Sigmoid colon (tissue), 4 donors: ENCODE data around the gene SEH1L.

Experiments used
- EP300 ChIP-seq, 4 donors: sonication (generic); formaldehyde crosslinking; IDR thresholded peaks; one replicate each; pipeline ENCODE4 v1.6.1; 2017; ENCODE audit warnings: antibody characterized with exemption in 4 of 4
- POLR2A ChIP-seq, 2 donors: fragments of 450-650 bp; IDR thresholded peaks; one replicate each; pipeline ENCODE4 v1.6.1; 2016; ENCODE audit warnings: antibody characterized with exemption in 2 of 2, mild to moderate bottlenecking in 2 of 2, moderate library complexity in 2 of 2
- POLR2AphosphoS5 ChIP-seq, 4 donors: sonication (generic); formaldehyde crosslinking; IDR thresholded peaks; one replicate each; pipeline ENCODE4 v1.6.1; 2017; ENCODE audit warnings: antibody characterized with exemption in 4 of 4
- TF ChIP-seq, protein P1 (sequence below), 4 experiments: fragments of 450-650 bp in 3 of 4; fragments of 200-600 bp in 1 of 4; IDR thresholded peaks; one replicate each; pipeline ENCODE4 v1.5.1; 2016 to 2019; ENCODE audit warnings: antibody characterized with exemption in 4 of 4, mild to moderate bottlenecking in 3 of 4, moderate library complexity in 2 of 4

DNA sequence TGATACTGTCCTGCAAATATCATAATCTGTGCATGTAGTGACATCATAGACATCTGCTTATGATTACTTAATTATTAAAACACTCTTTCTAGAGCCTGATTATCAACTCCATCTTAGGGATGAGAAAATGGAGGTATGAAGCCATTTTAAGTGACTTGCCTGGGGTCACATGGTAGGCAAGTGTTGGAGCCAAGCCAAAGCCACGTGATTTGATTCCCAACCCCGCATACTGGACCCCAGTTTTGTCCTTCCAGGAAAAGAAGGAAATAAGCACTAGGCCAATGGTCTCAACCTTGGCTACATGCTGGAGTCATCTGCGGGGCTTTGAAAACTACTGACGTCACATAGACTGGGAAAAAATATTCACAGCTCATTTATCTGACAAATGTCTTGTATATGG lies 19.6 kb upstream of the SEH1L start:
- TF ChIP-seq POLR2AphosphoS5 (IDR thresholded peaks at IDR 0.05) (no peak), POLR2A (IDR thresholded peaks at IDR 0.05) (no peak), EP300 (IDR thresholded peaks at IDR 0.05) (no peak)
- TF ChIP-seq, protein P1, sequence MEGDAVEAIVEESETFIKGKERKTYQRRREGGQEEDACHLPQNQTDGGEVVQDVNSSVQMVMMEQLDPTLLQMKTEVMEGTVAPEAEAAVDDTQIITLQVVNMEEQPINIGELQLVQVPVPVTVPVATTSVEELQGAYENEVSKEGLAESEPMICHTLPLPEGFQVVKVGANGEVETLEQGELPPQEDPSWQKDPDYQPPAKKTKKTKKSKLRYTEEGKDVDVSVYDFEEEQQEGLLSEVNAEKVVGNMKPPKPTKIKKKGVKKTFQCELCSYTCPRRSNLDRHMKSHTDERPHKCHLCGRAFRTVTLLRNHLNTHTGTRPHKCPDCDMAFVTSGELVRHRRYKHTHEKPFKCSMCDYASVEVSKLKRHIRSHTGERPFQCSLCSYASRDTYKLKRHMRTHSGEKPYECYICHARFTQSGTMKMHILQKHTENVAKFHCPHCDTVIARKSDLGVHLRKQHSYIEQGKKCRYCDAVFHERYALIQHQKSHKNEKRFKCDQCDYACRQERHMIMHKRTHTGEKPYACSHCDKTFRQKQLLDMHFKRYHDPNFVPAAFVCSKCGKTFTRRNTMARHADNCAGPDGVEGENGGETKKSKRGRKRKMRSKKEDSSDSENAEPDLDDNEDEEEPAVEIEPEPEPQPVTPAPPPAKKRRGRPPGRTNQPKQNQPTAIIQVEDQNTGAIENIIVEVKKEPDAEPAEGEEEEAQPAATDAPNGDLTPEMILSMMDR (IDR thresholded peaks at IDR 0.05) = no peak
